ENCODE results near the gene SUGT1.

Gene SUGT1

GRCh38 chr13:52746141-52746540 is 93.5 kb downstream of the SUGT1 start:
- TF ChIP-seq CTCF (conservative IDR thresholded peaks at IDR 0.05; ENCODE audit: low read length) (no peak), EZH2phosphoT487 (IDR thresholded peaks at IDR 0.05; ENCODE audit: borderline replicate concordance) (no peak)

GRCh38 chr13:52749419-52749818 is 96.8 kb downstream of the SUGT1 start:
- H3F3A ChIP-seq (ENCODE audit: low read depth), result no peaks in the 10 kb centered on the region
- no peaks in the 10 kb centered on the region for H3K27me3 ChIP-seq (ENCODE audit: insufficient read depth, low read length, poor library complexity, severe bottlenecking)
- H3K79me2 ChIP-seq (ENCODE audit: insufficient read depth, low read length), result no peaks in the 10 kb centered on the region
- no peak overlapping the region for H3K4me2 ChIP-seq (ENCODE audit: low read depth, low read length, poor library complexity, severe bottlenecking)
- H2AFZ ChIP-seq (ENCODE audit: low read length), result no peak overlapping the region
- no peak overlapping the region for H3K9ac ChIP-seq (ENCODE audit: low read depth, low read length, poor library complexity, severe bottlenecking)
- no peaks in the 10 kb centered on the region for H3K4me1 ChIP-seq (ENCODE audit: insufficient read depth, low read length, poor library complexity, severe bottlenecking)
- no peaks in the 10 kb centered on the region for H3K9me2 ChIP-seq (replicated peaks; ENCODE audit: low read depth, low read length)
- no peak for TF ChIP-seq EZH2phosphoT487 (IDR thresholded peaks at IDR 0.05; ENCODE audit: borderline replicate concordance)
- H3K36me3 ChIP-seq (ENCODE audit: insufficient read depth, low read length), result no peaks in the 10 kb centered on the region
- H3K9me3 ChIP-seq (ENCODE audit: insufficient read depth, low read depth, low read length), result no peaks in the 10 kb centered on the region
- H4K20me1 ChIP-seq (ENCODE audit: insufficient read depth, low read length, poor library complexity, severe bottlenecking), result no peaks in the 10 kb centered on the region
- no peak overlapping the region for H3K4me3 ChIP-seq (ENCODE audit: low read length, poor library complexity, severe bottlenecking)

More at GRCh38 chr13:52746141-52746540, 93.5 kb downstream of the SUGT1 start:
- no peak overlapping the region for H3K9ac ChIP-seq (ENCODE audit: low read depth, low read length, poor library complexity, severe bottlenecking)
- no peak overlapping the region for H3K4me2 ChIP-seq (ENCODE audit: low read depth, low read length, poor library complexity, severe bottlenecking)
- no peaks in the 10 kb centered on the region for H3F3A ChIP-seq (ENCODE audit: low read depth)
- H3K9me3 ChIP-seq (ENCODE audit: insufficient read depth, low read depth, low read length), result no peaks in the 10 kb centered on the region
- no peak overlapping the region for H3K4me3 ChIP-seq (ENCODE audit: low read length, poor library complexity, severe bottlenecking)
- H3K36me3 ChIP-seq (ENCODE audit: insufficient read depth, low read length), result no peaks in the 10 kb centered on the region
- no peak overlapping the region for H2AFZ ChIP-seq (ENCODE audit: low read length)
- no peaks in the 10 kb centered on the region for H3K4me1 ChIP-seq (ENCODE audit: insufficient read depth, low read length, poor library complexity, severe bottlenecking)
- H4K20me1 ChIP-seq (ENCODE audit: insufficient read depth, low read length, poor library complexity, severe bottlenecking), result no peaks in the 10 kb centered on the region
- H3K9me2 ChIP-seq (replicated peaks; ENCODE audit: low read depth, low read length), result no peaks in the 10 kb centered on the region
- no peaks in the 10 kb centered on the region for H3K79me2 ChIP-seq (ENCODE audit: insufficient read depth, low read length)
- H3K27me3 ChIP-seq (ENCODE audit: insufficient read depth, low read length, poor library complexity, severe bottlenecking), result no peaks in the 10 kb centered on the region

All from Loucy (cell line).